DMS153 treated with DMSO at 0.1 percent for 48 hours (cell line): ENCODE results near the gene LITAFD.
"Not testable (repeated sequence)": the region's sequence is repeated elsewhere in the genome, so short reads cannot be mapped to it uniquely, and the experiment has no call there.

Source experiments
- DNase-seq: peaks from one replicate; lab custom pipeline; 2025; ENCODE audit not compliant: unreplicated experiment; lab: John Stamatoyannopoulos, UW

The LITAFD gene

GRCh38 chr16:8872071-8872470, 10.1 kb upstream of the LITAFD start:
- DNase-seq: no peak

DNA sequence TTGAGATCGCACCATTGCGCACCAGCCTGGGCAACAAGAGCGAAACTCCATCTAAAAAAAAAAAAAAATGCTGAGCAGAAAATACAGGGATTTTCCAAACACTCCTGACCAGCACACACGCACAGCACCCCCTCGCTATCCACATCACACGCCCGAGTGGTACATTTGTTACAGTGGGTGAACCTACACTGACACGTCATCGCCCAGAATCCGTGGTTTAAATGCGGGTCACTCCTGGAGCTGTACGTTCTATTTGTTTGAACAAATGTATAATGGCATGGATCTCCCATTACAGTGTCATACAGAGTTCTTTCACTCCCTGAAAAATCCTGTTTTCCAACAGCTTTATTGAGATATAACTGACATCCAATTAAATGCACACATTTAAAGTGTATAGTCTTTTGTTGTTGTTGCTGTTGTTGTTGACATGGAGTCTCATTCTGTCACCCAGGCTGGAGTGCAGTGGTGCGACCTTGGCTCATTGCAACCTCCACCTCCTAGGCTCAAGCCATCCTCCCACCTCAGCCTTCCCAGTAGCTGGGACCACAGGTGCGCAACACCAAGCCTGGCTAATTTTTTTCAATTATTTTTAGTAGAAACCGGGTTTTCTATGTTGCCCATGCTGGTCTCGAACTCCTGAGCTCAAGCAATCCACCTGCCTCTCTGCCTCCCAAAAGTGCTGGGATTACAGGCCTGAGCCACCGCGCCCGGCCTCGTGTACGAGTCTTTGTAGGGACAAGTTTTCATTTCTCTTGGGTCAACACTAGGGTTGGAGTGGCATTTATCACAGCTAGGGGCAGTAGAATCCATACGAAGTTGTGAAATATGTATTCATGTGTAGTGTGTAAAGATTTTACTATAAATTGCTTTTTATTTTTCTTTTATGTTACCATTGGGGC, 8.9 kb upstream of the LITAFD start:
- DNase-seq: no peak

GRCh38 chr16:8873866-8874195, 8.3 kb upstream of the LITAFD start:
- not testable (repeated sequence) for DNase-seq

GRCh38 chr16:8874388-8874787, 7.8 kb upstream of the LITAFD start:
- DNase-seq: no peak

- not testable (repeated sequence) for DNase-seq
These were observed 6.8 kb upstream of the LITAFD start for GRCh38 chr16:8875317-8875716.

- no peak for DNase-seq
These were observed 4.1 kb upstream of the LITAFD start for GRCh38 chr16:8877894-8878522.

DNA sequence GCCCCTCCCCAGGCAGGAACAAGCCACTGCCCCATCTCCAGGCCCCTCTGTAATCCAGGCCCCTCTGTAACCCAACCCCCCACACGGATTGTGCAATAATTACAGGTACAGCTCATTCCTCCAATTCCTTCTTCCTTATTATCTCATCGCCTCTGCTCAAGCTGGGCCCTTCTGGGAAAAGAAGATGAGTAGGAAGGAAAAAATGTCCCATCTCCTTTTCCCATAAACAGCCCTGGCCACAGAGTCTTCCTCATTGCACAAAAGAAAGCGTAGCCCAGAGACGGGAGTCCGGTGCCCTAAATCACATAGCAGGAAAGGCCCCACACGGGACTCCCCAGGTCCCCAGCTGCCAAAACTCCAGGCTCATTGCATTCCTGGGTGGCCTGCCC, 3.6 kb upstream of the LITAFD start:
- DNase-seq: no peak

DNA sequence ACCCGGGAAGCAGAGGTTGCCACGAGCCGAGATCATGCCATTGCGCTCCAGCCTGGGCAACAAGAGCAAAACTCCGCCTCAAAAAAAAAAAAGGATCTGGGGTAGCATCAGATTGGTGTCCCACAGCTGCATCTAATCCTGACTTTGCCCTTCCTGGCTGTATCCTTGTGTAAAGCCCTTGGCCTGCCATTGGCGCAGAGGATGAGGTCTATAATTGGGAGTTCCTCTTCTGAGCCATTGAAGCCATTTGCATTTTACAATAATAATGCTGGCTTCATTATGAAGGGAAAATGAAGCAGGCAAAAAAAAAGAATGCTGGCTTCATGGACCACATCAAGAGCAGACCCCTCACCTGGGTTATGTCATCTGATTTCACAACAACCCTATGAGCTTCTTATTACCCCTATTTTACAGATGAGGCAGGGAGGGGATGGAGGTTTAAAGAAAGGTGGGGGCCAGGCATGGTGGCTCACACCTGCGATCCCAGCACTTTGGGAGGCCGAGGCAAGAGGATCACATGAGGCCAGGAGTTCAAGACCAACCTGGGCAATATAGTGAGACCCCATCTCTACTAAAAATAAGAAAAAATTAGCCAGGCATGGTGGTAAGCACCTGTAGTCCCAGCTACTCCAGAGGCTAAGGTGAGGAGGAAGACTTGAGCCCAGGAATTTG, 1.2 kb upstream of the LITAFD start:
- no peak for DNase-seq

GRCh38 chr16:8882725-8883377, 700 bp downstream of the LITAFD start:
- DNase-seq: no peak

- no peak for DNase-seq
These were observed 3.8 kb downstream of the LITAFD start for GRCh38 chr16:8885674-8886592.

DNA sequence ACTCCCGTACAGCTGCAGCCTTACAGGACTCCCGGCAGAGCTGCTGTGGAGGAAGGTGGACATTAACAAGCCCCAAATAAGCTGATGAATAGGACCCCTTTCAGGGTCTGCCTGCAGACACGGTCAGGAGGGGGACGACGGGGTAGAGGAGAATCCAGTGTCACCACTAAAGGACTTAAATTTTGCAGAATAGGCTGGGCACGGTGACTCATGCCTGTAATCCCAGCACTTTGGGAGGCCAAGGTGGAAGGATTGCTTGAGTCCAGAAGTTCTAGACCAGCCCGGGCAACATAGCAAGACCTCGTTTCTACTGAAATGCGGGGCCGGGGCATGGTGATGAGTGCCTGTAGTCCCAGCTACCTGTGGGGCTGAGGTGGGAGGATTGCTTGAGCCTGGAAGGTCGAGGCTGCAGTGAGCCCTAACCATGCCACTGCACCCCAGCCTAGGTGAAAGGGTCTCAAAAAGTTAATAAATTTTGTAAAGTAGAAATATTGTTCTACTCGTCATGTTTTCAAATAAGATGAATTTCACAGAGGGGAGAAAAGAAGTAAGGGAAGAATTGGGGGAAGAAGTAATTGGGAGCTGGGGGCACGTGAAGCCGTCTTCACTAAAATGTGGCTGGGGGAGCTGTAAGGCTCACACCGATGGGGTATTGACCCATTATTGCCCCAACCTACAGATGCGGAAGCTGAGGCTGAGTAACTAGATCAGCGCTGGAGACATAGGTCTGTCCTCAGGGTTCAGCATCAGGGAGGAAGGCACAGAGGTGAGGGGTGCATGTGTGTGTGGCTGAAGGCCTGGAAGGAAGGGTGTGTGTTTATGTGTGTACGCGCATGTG, 4.7 kb downstream of the LITAFD start:
- DNase-seq: no peak

- DNase-seq: no peak
These were observed 5.2 kb downstream of the LITAFD start for GRCh38 chr16:8887431-8887765.

DNA sequence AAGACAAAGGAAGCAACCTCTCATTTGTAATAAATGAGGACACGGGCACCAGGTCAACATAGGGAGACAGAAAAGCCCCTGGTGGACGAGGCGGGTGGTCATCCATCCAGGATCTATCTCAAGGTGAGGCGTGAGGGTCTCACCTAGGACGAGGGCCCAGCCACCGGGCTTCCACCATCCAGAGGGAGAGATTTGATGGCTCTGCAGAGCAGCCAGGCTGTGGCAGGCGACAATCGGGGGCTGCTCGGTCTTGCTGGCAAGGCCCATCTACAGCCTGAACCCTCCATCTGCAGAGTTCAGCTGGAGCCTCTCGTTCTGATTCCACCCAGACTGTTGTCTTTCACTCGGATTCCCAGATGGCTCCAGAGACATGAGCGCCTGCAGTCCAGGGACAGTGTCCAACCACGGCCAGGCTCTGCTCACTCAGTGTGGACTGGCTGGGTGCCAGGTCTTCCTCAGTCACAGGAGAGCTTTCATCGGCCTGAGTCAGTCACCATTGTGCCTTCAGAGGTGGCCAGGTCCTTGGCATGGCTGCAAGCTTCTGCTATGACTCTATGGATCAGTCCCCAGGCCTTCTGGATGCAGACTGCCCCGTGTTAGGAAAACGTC, 5.9 kb downstream of the LITAFD start:
- no peak for DNase-seq

- DNase-seq: no peak
These were observed 7.1 kb downstream of the LITAFD start for GRCh38 chr16:8888951-8889892.

DNA sequence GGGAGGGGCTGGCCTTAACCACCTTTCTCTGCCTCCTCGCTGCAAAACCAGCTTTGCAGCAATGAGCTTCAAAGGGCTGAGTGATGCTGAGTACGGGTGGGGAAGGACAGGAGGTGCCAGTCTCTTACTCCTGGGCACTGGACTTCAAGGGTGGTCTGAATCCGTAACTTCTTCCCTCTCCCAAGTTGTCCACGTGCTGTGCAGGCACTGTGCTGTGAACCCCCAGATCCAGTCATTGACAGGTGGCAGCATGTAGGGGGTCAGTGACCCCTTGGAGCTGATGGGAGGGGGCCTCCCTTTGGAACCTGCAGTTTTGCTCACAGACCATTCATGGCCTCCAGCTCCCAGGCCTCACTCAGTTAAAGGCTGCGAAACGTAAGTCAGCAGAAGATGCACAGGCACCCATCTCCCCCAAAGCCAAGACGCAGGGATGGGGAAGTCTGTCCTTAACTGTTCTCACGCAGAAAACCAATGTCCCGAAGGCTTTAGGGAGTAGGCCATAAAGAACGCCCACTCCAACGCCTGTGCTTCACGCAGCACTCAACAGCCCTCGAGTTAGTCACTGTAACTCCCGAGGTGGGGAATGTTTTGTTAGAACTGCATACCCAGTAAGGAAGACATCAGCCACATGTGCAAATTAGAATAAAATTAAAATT, 7.9 kb downstream of the LITAFD start:
- DNase-seq: no peak

GRCh38 chr16:8890549-8890921, 8.4 kb downstream of the LITAFD start:
- no peak for DNase-seq

GRCh38 chr16:8892101-8892575, 10.0 kb downstream of the LITAFD start:
- DNase-seq: no peak

DNA sequence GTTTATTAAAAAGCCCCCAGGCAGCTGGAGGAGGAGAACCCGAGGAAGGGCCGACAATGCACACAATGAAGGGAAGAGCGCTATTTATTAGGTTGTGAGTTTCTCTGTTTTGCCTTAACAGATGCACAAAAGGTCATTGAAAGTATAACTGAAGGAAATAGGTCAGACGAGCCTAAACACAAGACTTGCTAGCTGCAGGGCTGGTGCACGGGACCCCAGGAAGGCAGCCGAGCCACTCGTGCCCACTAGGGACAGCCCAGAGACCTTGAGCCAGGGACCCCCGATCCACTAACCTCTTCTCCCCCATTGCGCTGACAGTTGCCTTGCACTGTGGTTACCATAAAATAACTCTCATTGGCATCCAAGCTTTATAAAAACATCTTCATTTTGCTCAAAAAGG, 11.3 kb downstream of the LITAFD start:
- DNase-seq: no peak
